OCI-LY3 (cell line): Measurements from ENCODE around the gene PNPLA2.

Source experiments
- CTCF ChIP-seq: fragments of 200-600, 300-600 bp; sonication (generic); IDR thresholded peaks from 2 replicates; pipeline ENCODE4 v1.5.1; 2014; ENCODE audit warnings: antibody characterized with exemption, low read length, low read depth
- EZH2phosphoT487 ChIP-seq: fragments of 200-600 bp; shearing (Covaris generic); IDR thresholded peaks from 2 replicates; pipeline ENCODE4 v1.6.1; 2018; ENCODE audit warnings: antibody characterized with exemption, mixed run types, low read depth

- no peak for TF ChIP-seq CTCF
- TF ChIP-seq EZH2phosphoT487 = no peak
These were observed 45.5 kb downstream of the PNPLA2 start for GRCh38 chr11:863910-864827.
